ENCODE results near the gene SRA1. TPM values are rescaled to one million over a fixed set of nuclear protein-coding genes. Genes with fewer than 3 reads are reported as not detected.

SRA1 gene
- polyA plus RNA-seq, 2 donors = 23.1 to 23.7 TPM

GRCh38 chr5:140574165-140574564 lies 16.9 kb upstream of the SRA1 start:
- Histone ChIP-seq H3K4me1 (ENCODE audit: control insufficient read depth in 2 of 2, insufficient read depth in 2 of 2, low read length in 1 of 2) (no peaks in the 10 kb centered on the region), H3K27ac (ENCODE audit: low read depth in 2 of 2, low read length in 1 of 2) (no peak overlapping the region), H3K4me3 (ENCODE audit: low read depth in 1 of 2, low read length in 2 of 2) (no peak overlapping the region), H3K9me3 (ENCODE audit: control insufficient read depth in 2 of 2, insufficient read depth in 1 of 2, low read depth in 1 of 2, low read length in 1 of 2) (no peaks in the 10 kb centered on the region), H3K27me3 (ENCODE audit: control insufficient read depth in 1 of 2, insufficient read depth in 2 of 2, low read length in 2 of 2) (no peaks in the 10 kb centered on the region), H3K36me3 (ENCODE audit: control insufficient read depth in 2 of 2, insufficient read depth in 2 of 2, low read length in 1 of 2) (peaks cover 0 to 3% of the 10 kb centered on the region in 2 donors)
- WGBS, 2 donors = 47 to 61% methylated on average over 3 of the region's 3 CpGs

- Histone ChIP-seq H3K9me3 (ENCODE audit: control insufficient read depth in 2 of 2, insufficient read depth in 1 of 2, low read depth in 1 of 2, low read length in 1 of 2) (no peaks in the 10 kb centered on the region), H3K27ac (ENCODE audit: low read depth in 2 of 2, low read length in 1 of 2) (no peak overlapping the region), H3K27me3 (ENCODE audit: control insufficient read depth in 1 of 2, insufficient read depth in 2 of 2, low read length in 2 of 2) (no peaks in the 10 kb centered on the region), H3K36me3 (ENCODE audit: control insufficient read depth in 2 of 2, insufficient read depth in 2 of 2, low read length in 1 of 2) (peaks cover 0 to 3% of the 10 kb centered on the region in 2 donors), H3K4me3 (ENCODE audit: low read depth in 1 of 2, low read length in 2 of 2) (no peak overlapping the region), H3K4me1 (ENCODE audit: control insufficient read depth in 2 of 2, insufficient read depth in 2 of 2, low read length in 1 of 2) (no peaks in the 10 kb centered on the region)
- WGBS, 2 donors = 89 to 93% methylated on average over 7 of the region's 7 CpGs
Measured at GRCh38 chr5:140573683-140574082, 16.4 kb upstream of the SRA1 start.

- Histone ChIP-seq H3K4me3 (ENCODE audit: low read depth in 1 of 2, low read length in 2 of 2) (no peak overlapping the region), H3K27ac (ENCODE audit: low read depth in 2 of 2, low read length in 1 of 2) (peak overlapping the region; percentile 22 to 29), H3K36me3 (ENCODE audit: control insufficient read depth in 2 of 2, insufficient read depth in 2 of 2, low read length in 1 of 2) (peaks cover 16 to 20% of the 10 kb centered on the region in 2 donors), H3K27me3 (ENCODE audit: control insufficient read depth in 1 of 2, insufficient read depth in 2 of 2, low read length in 2 of 2) (no peaks in the 10 kb centered on the region), H3K9me3 (ENCODE audit: control insufficient read depth in 2 of 2, insufficient read depth in 1 of 2, low read depth in 1 of 2, low read length in 1 of 2) (no peaks in the 10 kb centered on the region), H3K4me1 (ENCODE audit: control insufficient read depth in 2 of 2, insufficient read depth in 2 of 2, low read length in 1 of 2) (peaks cover 4 to 8% of the 10 kb centered on the region in 2 donors)
- 71 to 74% methylated on average over 5 of the region's 5 CpGs for WGBS, 2 donors
Measured at GRCh38 chr5:140571105-140571504, 13.8 kb upstream of the SRA1 start.

- no peak overlapping the region for H3K27ac ChIP-seq (ENCODE audit: low read depth in 2 of 2, low read length in 1 of 2)
- H3K36me3 ChIP-seq (ENCODE audit: control insufficient read depth in 2 of 2, insufficient read depth in 2 of 2, low read length in 1 of 2) = peaks cover 16 to 20% of the 10 kb centered on the region in 2 donors
- H3K4me3 ChIP-seq (ENCODE audit: low read depth in 1 of 2, low read length in 2 of 2) = no peak overlapping the region
- no peaks in the 10 kb centered on the region for H3K9me3 ChIP-seq (ENCODE audit: control insufficient read depth in 2 of 2, insufficient read depth in 1 of 2, low read depth in 1 of 2, low read length in 1 of 2)
- no peaks in the 10 kb centered on the region for H3K27me3 ChIP-seq (ENCODE audit: control insufficient read depth in 1 of 2, insufficient read depth in 2 of 2, low read length in 2 of 2)
- WGBS, 2 donors = 95 to 97% methylated on average over 1 of the region's 1 CpG
- peaks cover 4 to 11% of the 10 kb centered on the region in 2 donors for H3K4me1 ChIP-seq (ENCODE audit: control insufficient read depth in 2 of 2, insufficient read depth in 2 of 2, low read length in 1 of 2)
Measured at GRCh38 chr5:140570488-140570887, 13.2 kb upstream of the SRA1 start.

GRCh38 chr5:140570058-140570457 lies 12.8 kb upstream of the SRA1 start:
- no peak overlapping the region for H3K4me3 ChIP-seq (ENCODE audit: low read depth in 1 of 2, low read length in 2 of 2)
- WGBS, 2 donors = 91 to 94% methylated on average over 4 of the region's 4 CpGs
- H3K36me3 ChIP-seq (ENCODE audit: control insufficient read depth in 2 of 2, insufficient read depth in 2 of 2, low read length in 1 of 2) = peaks cover 16 to 20% of the 10 kb centered on the region in 2 donors
- peaks cover 4 to 11% of the 10 kb centered on the region in 2 donors for H3K4me1 ChIP-seq (ENCODE audit: control insufficient read depth in 2 of 2, insufficient read depth in 2 of 2, low read length in 1 of 2)
- H3K27ac ChIP-seq (ENCODE audit: low read depth in 2 of 2, low read length in 1 of 2) = no peak overlapping the region
- H3K27me3 ChIP-seq (ENCODE audit: control insufficient read depth in 1 of 2, insufficient read depth in 2 of 2, low read length in 2 of 2) = no peaks in the 10 kb centered on the region
- H3K9me3 ChIP-seq (ENCODE audit: control insufficient read depth in 2 of 2, insufficient read depth in 1 of 2, low read depth in 1 of 2, low read length in 1 of 2) = no peaks in the 10 kb centered on the region

- WGBS, 2 donors = 50 to 56% methylated on average over 4 of the region's 4 CpGs
Measured at GRCh38 chr5:140569197-140569596, 11.9 kb upstream of the SRA1 start.

GRCh38 chr5:140568443-140569063 lies 11.3 kb upstream of the SRA1 start:
- peaks cover 4 to 15% of the 10 kb centered on the region in 2 donors for H3K4me1 ChIP-seq (ENCODE audit: control insufficient read depth in 2 of 2, insufficient read depth in 2 of 2, low read length in 1 of 2)
- WGBS, 2 donors = 86 to 93% methylated on average over 2 of the region's 2 CpGs
- peak overlapping the region; percentile 41 to 54 for H3K27ac ChIP-seq (ENCODE audit: low read depth in 2 of 2, low read length in 1 of 2)
- H3K27me3 ChIP-seq (ENCODE audit: control insufficient read depth in 1 of 2, insufficient read depth in 2 of 2, low read length in 2 of 2) = no peaks in the 10 kb centered on the region
- no peaks in the 10 kb centered on the region for H3K9me3 ChIP-seq (ENCODE audit: control insufficient read depth in 2 of 2, insufficient read depth in 1 of 2, low read depth in 1 of 2, low read length in 1 of 2)
- H3K4me3 ChIP-seq (ENCODE audit: low read depth in 1 of 2, low read length in 2 of 2) = no peak overlapping the region
- peaks cover 16 to 20% of the 10 kb centered on the region in 2 donors for H3K36me3 ChIP-seq (ENCODE audit: control insufficient read depth in 2 of 2, insufficient read depth in 2 of 2, low read length in 1 of 2)

More at GRCh38 chr5:140569197-140569596, 11.9 kb upstream of the SRA1 start:
- Histone ChIP-seq H3K27me3 (ENCODE audit: control insufficient read depth in 1 of 2, insufficient read depth in 2 of 2, low read length in 2 of 2) (no peaks in the 10 kb centered on the region), H3K27ac (ENCODE audit: low read depth in 2 of 2, low read length in 1 of 2) (peak overlapping the region; percentile 26 to 41), H3K36me3 (ENCODE audit: control insufficient read depth in 2 of 2, insufficient read depth in 2 of 2, low read length in 1 of 2) (peaks cover 16 to 20% of the 10 kb centered on the region in 2 donors), H3K9me3 (ENCODE audit: control insufficient read depth in 2 of 2, insufficient read depth in 1 of 2, low read depth in 1 of 2, low read length in 1 of 2) (no peaks in the 10 kb centered on the region), H3K4me1 (ENCODE audit: control insufficient read depth in 2 of 2, insufficient read depth in 2 of 2, low read length in 1 of 2) (peaks cover 4 to 11% of the 10 kb centered on the region in 2 donors), H3K4me3 (ENCODE audit: low read depth in 1 of 2, low read length in 2 of 2) (no peak overlapping the region)

GRCh38 chr5:140567871-140568270 lies 10.6 kb upstream of the SRA1 start:
- Histone ChIP-seq H3K27ac (ENCODE audit: low read depth in 2 of 2, low read length in 1 of 2) (peak overlapping the region in 1 of 2 donors; percentile 27), H3K36me3 (ENCODE audit: control insufficient read depth in 2 of 2, insufficient read depth in 2 of 2, low read length in 1 of 2) (peaks cover 16 to 20% of the 10 kb centered on the region in 2 donors), H3K27me3 (ENCODE audit: control insufficient read depth in 1 of 2, insufficient read depth in 2 of 2, low read length in 2 of 2) (no peaks in the 10 kb centered on the region), H3K4me3 (ENCODE audit: low read depth in 1 of 2, low read length in 2 of 2) (no peak overlapping the region), H3K9me3 (ENCODE audit: control insufficient read depth in 2 of 2, insufficient read depth in 1 of 2, low read depth in 1 of 2, low read length in 1 of 2) (no peaks in the 10 kb centered on the region), H3K4me1 (ENCODE audit: control insufficient read depth in 2 of 2, insufficient read depth in 2 of 2, low read length in 1 of 2) (peaks cover 4 to 18% of the 10 kb centered on the region in 2 donors)
- 95 to 96% methylated on average over 13 of the region's 13 CpGs for WGBS, 2 donors

GRCh38 chr5:140567136-140567818 lies 10.0 kb upstream of the SRA1 start:
- Histone ChIP-seq H3K36me3 (ENCODE audit: control insufficient read depth in 2 of 2, insufficient read depth in 2 of 2, low read length in 1 of 2) (peaks cover 16 to 20% of the 10 kb centered on the region in 2 donors), H3K27me3 (ENCODE audit: control insufficient read depth in 1 of 2, insufficient read depth in 2 of 2, low read length in 2 of 2) (no peaks in the 10 kb centered on the region), H3K4me1 (ENCODE audit: control insufficient read depth in 2 of 2, insufficient read depth in 2 of 2, low read length in 1 of 2) (peaks cover 4 to 18% of the 10 kb centered on the region in 2 donors), H3K9me3 (ENCODE audit: control insufficient read depth in 2 of 2, insufficient read depth in 1 of 2, low read depth in 1 of 2, low read length in 1 of 2) (no peaks in the 10 kb centered on the region), H3K4me3 (ENCODE audit: low read depth in 1 of 2, low read length in 2 of 2) (no peak overlapping the region), H3K27ac (ENCODE audit: low read depth in 2 of 2, low read length in 1 of 2) (peak overlapping the region in 1 of 2 donors; percentile 16)
- WGBS, 2 donors = 90 to 91% methylated on average over 22 of the region's 22 CpGs
